ENCODE measurements around the gene RRAGD. TPM values are rescaled to one million over a fixed set of nuclear protein-coding genes. Genes with fewer than 3 reads are reported as not detected.

Gene RRAGD
- total RNA-seq, 1 experiment from 2014 or later, result 27.8 TPM

DNA sequence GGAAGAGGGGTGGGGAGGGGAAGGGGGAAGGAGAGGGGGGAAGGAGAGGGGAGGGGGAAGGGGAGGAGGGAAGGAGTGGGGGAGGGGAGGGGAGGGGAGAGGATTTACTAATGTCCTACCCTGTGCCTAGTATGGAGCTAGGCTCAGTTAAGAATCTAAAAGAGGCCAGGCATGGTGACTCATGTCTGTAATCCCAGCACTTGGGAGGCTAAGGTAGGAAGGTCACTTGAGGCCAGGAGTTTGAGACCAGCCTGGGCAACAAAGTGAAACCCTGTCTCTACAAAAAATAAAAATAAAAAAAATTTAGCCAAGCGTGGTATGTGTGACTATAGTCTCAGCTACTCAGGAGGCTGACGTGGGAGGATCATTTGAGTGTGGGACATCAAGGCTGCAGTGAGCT lies 72.5 kb downstream of the RRAGD start:
- no peaks in the 10 kb centered on the region for H3K27me3 ChIP-seq (ENCODE audit: control insufficient read depth, insufficient read depth, low read length)
- H3K9me3 ChIP-seq (ENCODE audit: control insufficient read depth, insufficient read depth, low read depth, low read length), result no peaks in the 10 kb centered on the region
- TF ChIP-seq TCF7L2 (IDR thresholded peaks at IDR 0.05; ENCODE audit: low read depth, low read length) (no peak), CTCF (IDR thresholded peaks at IDR 0.05) (no peak)
- TF ChIP-seq, protein P1, sequence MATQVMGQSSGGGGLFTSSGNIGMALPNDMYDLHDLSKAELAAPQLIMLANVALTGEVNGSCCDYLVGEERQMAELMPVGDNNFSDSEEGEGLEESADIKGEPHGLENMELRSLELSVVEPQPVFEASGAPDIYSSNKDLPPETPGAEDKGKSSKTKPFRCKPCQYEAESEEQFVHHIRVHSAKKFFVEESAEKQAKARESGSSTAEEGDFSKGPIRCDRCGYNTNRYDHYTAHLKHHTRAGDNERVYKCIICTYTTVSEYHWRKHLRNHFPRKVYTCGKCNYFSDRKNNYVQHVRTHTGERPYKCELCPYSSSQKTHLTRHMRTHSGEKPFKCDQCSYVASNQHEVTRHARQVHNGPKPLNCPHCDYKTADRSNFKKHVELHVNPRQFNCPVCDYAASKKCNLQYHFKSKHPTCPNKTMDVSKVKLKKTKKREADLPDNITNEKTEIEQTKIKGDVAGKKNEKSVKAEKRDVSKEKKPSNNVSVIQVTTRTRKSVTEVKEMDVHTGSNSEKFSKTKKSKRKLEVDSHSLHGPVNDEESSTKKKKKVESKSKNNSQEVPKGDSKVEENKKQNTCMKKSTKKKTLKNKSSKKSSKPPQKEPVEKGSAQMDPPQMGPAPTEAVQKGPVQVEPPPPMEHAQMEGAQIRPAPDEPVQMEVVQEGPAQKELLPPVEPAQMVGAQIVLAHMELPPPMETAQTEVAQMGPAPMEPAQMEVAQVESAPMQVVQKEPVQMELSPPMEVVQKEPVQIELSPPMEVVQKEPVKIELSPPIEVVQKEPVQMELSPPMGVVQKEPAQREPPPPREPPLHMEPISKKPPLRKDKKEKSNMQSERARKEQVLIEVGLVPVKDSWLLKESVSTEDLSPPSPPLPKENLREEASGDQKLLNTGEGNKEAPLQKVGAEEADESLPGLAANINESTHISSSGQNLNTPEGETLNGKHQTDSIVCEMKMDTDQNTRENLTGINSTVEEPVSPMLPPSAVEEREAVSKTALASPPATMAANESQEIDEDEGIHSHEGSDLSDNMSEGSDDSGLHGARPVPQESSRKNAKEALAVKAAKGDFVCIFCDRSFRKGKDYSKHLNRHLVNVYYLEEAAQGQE (IDR thresholded peaks at IDR 0.05; ENCODE audit: insufficient read depth in 1 of 2, low read depth in 2 of 2, low read length in 1 of 2), result no peak
- in situ Hi-C loops (cut with HindIII; ENCODE audit: low pct_unique_long_range_greater_than_20kb, low sequenced_read_pairs) (no loop called here), intact Hi-C loops (cut with micrococcal nuclease; ENCODE audit: unreplicated experiment) (no loop called here)
- ChIA-PET POLR2A (interaction anchor here (0.7 kb wide), 1 partner anchor 10 kb away, joined by 5 read pairs; no protein-coding TSS in a partner anchor), CTCF (interaction anchor here (0.6 kb wide), 1 partner anchor 72 kb away, joined by 3 read pairs; no protein-coding TSS in a partner anchor)
- no peaks in the 10 kb centered on the region for H3K4me1 ChIP-seq (ENCODE audit: control insufficient read depth, insufficient read depth, low read length)
- BruUV-seq (replicated peaks), result no TSS peak
- DNase-seq (ENCODE audit: low read depth, low spot score), result no peak
- peaks cover 13% of the 10 kb centered on the region; the same call in 1 of the 2 replicates for H3K36me3 ChIP-seq (ENCODE audit: control insufficient read depth, insufficient read depth, low read length)
- no peak overlapping the region for H3K27ac ChIP-seq (ENCODE audit: low read length)
- no peak for ATAC-seq
- H3K4me3 ChIP-seq (ENCODE audit: low read depth in 2 of 2, low read length in 2 of 2), result no peak overlapping the region

DNA sequence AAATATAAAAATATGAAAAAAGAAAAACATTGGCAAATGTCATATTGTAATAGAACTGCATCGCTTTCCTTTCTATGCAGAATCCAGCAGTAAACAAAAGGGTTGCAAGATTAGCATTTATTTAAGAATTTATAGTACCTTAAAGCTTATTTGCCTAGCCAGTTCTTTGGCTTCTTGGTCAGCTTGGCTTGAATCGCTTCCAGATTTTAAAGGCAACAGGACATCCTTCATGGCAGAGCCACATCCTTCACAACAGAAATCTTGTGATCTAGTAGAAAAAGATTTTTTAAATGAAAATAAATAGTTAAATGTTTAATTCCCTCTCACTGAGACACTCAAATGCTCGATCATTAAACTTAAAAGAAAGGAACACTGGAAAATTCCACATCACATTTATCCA lies 76.9 kb downstream of the RRAGD start:
- intact Hi-C loops (cut with micrococcal nuclease; ENCODE audit: unreplicated experiment) (no loop called here), in situ Hi-C loops (cut with HindIII; ENCODE audit: low pct_unique_long_range_greater_than_20kb, low sequenced_read_pairs) (no loop called here)
- no peak for DNase-seq (ENCODE audit: low read depth, low spot score)
- H3K27me3 ChIP-seq (ENCODE audit: control insufficient read depth, insufficient read depth, low read length), result no peaks in the 10 kb centered on the region
- TF ChIP-seq POLR2AphosphoS5 (IDR thresholded peaks at IDR 0.05; ENCODE audit: low read depth, low read length) (no peak), TCF7L2 (IDR thresholded peaks at IDR 0.05; ENCODE audit: low read depth, low read length) (no peak), SIN3A (IDR thresholded peaks at IDR 0.05; ENCODE audit: borderline replicate concordance, insufficient read depth, low read depth, low read length) (no peak), CTCF (IDR thresholded peaks at IDR 0.05) (no peak)
- TF ChIP-seq, protein P1 (IDR thresholded peaks at IDR 0.05; ENCODE audit: insufficient read depth in 1 of 2, low read depth in 2 of 2, low read length in 1 of 2), result no peak
- no peaks in the 10 kb centered on the region for H3K9me3 ChIP-seq (ENCODE audit: control insufficient read depth, insufficient read depth, low read depth, low read length)
- no peak for ATAC-seq
- POLR2A ChIA-PET, result no interaction called here
- H3K27ac ChIP-seq (ENCODE audit: low read length), result no peak overlapping the region
- TSS peak; percentile 24 for BruUV-seq (replicated peaks)
- peaks cover 9% of the 10 kb centered on the region; the same call in 1 of the 2 replicates for H3K36me3 ChIP-seq (ENCODE audit: control insufficient read depth, insufficient read depth, low read length)
- CTCF ChIA-PET, result no interaction called here
- H3K4me1 ChIP-seq (ENCODE audit: control insufficient read depth, insufficient read depth, low read length), result no peaks in the 10 kb centered on the region
- H3K4me3 ChIP-seq (ENCODE audit: low read depth in 2 of 2, low read length in 2 of 2), result no peak overlapping the region

Data from Panc1 (cell line).